Stimulated activated CD4-positive, alpha-beta T cell treated with anti-CD3 and anti-CD28 coated beads, TNF-alpha, amount 100 ng/mL, for 4 hours (primary cell): Measurements from ENCODE around the gene OR1K1.
"Not testable (repeated sequence)": the region's sequence is repeated elsewhere in the genome, so short reads cannot be mapped to it uniquely, and the experiment has no call there.

ENCODE experiments used
- DNase-seq, 3 experiments: peaks; one replicate each; pipeline ENCODE4 v3.0.0-alpha.2; 2020; ENCODE audit warnings: low read depth in 3 of 3

Gene OR1K1

GRCh38 chr9:122812736-122813135, 12.8 kb downstream of the OR1K1 start:
- DNase-seq = no peak

DNA sequence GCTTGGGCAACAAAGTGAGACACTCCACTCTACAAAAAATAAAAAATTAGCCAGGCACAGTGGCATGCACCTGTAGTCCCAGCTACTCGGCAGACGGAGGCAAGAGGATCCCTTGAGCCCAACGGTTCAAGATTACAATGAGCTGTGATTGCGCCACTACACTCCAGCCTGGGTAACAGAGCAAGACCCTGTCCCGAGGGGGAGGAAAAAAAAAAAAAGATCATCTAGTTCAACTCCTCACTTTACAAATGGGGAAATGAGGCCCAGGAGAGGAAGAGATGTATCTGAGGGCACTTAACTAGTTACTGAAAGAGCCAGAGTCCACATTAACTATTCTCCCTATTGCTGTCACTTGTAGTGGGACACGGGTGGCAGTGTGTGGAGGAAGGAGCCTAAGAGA, 14.6 kb downstream of the OR1K1 start:
- DNase-seq = no peak

GRCh38 chr9:122815544-122815943, 15.6 kb downstream of the OR1K1 start:
- no peak for DNase-seq

- peak in 2 of 3 experiments; percentile 7 to 17 for DNase-seq
Observed at GRCh38 chr9:122816163-122816867, 16.4 kb downstream of the OR1K1 start.

- DNase-seq = no peak
Observed at GRCh38 chr9:122819326-122819725, 19.4 kb downstream of the OR1K1 start.

- DNase-seq = no peak
Observed at GRCh38 chr9:122819791-122820489, 20.0 kb downstream of the OR1K1 start.

DNA sequence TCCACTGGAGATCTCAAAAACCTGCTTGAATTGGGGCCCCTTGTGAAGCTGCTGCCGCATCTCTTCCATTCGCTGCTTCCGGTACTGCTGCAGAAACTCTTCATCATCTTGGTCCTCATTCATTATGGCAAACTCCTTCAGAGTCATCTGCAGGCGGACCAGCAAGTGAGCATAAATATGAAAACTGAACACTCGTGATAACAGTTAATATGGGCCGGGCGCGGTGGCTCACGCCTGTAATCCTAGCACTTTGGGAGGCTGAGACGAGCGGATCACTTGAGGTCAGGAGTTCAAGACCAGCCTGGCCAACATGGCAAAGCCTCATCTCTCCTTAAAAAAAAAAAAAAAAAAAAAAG, 20.5 kb downstream of the OR1K1 start:
- no peak for DNase-seq

GRCh38 chr9:122821278-122821943, 21.5 kb downstream of the OR1K1 start:
- DNase-seq = no peak

DNA sequence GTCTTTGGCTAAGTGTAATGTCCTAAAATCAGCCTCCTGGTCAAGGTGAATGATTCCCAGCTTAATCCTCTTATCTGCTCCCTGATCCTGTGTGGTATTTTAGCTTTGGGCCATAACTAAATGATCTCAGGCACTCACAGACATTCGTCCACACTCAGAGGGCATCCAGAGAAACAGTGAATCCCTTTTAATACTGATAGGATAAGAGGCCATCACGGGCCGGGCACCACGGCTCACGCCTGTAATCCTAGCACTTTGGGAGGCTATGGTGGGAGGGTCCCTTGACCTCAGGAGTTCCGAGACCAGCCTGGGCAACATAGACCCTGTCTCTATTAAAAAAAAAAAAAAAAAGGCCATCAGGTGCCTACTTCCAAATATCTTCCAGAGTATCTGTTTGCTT, 22.1 kb downstream of the OR1K1 start:
- DNase-seq = no peak

DNA sequence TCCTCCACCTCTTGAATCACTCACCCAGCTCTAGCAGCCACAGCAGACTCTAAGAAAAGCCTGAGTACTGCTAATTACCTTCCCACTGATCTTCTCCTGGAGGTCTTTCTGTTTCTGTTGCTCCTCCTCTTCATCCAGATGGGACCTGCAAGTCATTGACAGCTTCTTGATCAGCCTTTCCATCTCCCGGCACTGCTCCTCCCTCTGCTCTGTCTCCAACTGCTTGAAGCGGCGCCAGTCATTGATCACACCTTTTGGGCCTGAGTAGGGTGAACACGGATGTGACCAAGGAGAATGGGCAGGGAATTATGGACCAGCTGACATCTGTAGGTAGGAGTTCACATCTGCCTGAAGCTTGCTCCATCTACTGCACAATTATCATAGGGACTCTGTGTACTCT, 23.0 kb downstream of the OR1K1 start:
- no peak for DNase-seq

DNA sequence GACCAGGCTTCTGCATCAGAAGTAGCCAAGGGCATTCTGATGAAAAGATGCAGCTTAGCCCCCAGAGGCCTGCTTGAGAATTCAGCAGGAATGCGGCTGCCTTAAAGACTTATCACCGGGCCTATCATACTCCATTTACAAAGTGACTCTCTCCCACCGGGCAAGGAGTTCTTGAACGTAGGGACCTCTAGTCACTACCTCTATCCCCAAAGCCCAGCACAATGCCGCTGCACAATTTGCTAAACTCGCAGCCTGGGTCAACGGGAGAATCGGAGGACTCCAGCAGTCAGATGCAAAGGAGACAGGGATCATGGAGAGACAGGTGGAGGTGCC, 27.8 kb downstream of the OR1K1 start:
- no peak for DNase-seq

DNA sequence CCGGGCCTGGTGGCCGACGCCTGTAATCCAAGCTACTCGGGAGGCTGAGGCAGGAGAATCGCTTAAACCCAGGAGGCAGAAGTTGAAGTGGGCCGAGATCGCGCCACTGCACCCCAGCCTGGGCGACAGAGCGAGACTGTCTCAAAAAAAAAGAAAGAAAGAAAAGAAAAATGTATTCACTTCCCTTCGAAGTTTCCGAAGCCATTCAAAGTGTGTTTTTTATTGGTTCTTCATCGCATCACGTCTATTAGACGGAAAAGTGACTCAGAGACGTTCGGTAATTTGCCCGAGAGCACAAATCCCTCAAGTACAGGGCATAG, 29.0 kb downstream of the OR1K1 start:
- not testable (repeated sequence) for DNase-seq

DNA sequence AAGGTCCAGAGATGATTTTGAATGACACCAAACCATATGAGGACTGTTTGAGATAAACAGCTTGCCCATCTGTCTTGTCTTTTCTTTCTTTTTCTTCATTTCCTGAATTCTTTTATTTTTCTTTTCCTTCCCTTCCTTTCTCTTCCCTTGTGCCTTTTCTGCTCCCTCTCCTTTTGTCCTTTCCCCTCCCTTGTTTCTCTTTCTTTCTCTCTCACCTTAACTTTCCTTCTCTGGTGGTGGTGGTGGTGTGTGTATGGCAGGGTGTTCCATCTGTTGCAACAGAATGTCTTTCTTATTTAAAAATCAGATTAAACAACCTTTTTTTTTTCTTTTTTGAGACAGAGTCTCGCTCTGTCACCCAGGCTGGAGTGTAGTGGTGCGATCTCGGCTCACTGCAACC, 32.3 kb downstream of the OR1K1 start:
- DNase-seq = no peak

DNA sequence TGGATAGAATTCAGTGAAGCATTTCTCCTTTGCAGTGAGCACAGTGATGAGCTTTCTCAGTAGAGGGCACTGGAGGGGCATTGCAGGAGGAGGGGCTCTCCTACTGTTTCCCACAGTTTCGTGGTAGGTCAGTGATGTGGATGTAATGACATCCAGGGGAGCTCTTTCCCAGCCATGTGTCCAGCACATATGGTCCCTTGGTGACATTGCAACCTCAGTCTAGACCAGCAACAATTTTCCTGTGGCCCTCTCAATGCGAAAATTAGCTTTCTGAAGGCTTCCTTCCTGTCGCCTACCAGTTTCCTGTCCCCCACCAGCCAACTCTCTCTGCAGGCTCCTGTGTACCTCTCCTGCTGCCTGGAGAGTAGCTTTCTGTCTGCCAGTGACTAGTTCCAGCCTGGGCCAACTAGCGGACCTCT, 35.4 kb downstream of the OR1K1 start:
- DNase-seq = no peak

DNA sequence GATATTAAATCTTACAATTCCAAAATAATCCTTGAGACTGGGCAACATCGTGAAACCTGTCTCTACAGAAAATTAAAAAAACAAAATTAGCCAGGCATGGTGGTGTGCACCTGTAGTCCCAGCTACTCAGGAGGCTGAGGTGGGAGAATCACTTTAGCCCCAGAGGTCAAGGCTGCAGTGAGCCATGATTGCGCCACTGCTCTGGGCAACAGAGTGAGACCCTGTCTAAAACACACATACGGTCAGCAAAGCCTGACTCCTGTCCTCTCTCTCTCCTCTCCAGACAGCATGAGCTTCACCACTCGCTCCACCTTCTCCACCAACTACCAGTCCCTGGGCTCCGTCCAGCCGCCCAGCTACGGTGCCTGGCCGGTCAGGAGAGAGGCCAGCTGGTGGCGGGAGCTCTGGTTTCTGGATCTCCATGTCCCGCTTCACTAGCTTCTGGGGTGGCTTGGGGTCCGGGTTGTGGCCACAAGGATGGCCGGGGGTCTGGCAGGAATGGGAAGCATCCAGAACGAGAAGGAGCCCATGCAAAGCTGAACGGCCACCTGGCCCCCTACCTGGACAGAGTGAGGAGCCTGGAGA, 37.4 kb downstream of the OR1K1 start:
- DNase-seq = no peak

GRCh38 chr9:122838441-122838840, 38.5 kb downstream of the OR1K1 start:
- not testable (repeated sequence) for DNase-seq

- no peak for DNase-seq
Observed at GRCh38 chr9:122841501-122841900, 41.6 kb downstream of the OR1K1 start.

GRCh38 chr9:122844137-122844536, 44.2 kb downstream of the OR1K1 start:
- no peak for DNase-seq

GRCh38 chr9:122845116-122845515, 45.2 kb downstream of the OR1K1 start:
- no peak for DNase-seq

DNA sequence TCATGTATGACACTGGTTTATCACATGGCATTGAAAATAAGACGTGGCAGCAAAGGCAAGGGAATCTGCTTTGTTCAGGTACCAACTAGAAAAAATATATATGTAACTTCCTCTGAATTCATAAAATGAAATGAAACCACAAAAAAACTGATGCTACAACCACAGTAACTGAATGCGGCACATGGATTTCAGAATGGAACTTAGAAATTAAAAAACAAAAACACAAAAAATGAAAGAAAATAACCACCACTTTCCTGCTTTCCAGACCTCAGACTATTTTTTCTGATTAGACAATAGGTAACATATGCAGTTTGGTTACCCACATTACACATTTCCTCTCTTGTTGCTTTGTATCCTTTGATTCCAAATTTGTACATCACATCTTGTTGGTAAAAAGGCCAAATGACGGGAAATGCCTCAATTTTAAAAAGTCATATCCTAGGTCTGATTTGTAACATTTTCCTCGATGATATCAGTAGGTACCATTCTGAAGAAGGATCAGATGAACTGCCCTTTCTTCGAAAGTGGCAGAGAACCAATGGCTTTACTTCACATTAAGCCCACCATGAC, 46.5 kb downstream of the OR1K1 start:
- no peak for DNase-seq

GRCh38 chr9:122848256-122848943, 48.5 kb downstream of the OR1K1 start:
- DNase-seq = no peak
